GM19438 (cell line): Measurements from ENCODE around the gene ATP5ME.
A peak's percentile ranks its signal among the peaks of the same experiment; 100 is the strongest.

Source experiments
- ATAC-seq: cut with Tn5 transposase; IDR thresholded peaks from one replicate; pipeline ENCODE4 v1.9.1; 2021; ENCODE audit warnings: low read depth; ENCODE audit not compliant: unreplicated experiment

The ATP5ME gene

GRCh38 chr4:684623-685327 lies 10.7 kb upstream of the ATP5ME start:
- ATAC-seq: no peak

DNA sequence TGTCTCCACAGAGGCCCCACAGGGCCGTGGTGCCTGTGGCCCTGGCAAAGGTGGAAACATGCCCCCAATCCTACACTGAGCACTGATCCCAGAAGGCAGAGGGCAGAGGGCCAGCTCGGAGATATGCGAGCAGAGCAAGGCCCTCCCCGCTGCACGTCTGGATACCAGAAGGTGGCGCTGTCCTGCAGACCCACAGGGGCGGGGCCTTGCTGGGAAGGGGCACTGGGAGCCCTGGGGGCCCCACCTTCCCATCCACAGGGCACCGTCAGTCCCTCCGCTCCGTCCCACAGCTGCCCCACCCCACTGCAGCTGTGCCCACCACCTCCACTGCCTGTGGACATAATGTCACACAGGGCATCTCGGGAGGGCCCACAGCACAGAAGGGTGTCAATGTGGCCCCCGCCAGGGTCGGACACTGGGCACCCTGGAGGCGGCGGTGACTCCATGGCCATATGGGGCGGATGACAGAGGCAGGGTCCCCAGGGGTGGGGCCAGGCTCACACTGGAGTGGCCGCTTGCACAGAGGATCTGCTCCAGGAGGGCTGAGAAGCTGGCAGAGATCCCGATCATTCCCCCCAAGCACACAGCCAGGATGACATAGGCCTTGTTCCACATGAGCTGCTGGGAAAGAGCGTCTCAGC lies 10.0 kb upstream of the ATP5ME start:
- no peak for ATAC-seq

DNA sequence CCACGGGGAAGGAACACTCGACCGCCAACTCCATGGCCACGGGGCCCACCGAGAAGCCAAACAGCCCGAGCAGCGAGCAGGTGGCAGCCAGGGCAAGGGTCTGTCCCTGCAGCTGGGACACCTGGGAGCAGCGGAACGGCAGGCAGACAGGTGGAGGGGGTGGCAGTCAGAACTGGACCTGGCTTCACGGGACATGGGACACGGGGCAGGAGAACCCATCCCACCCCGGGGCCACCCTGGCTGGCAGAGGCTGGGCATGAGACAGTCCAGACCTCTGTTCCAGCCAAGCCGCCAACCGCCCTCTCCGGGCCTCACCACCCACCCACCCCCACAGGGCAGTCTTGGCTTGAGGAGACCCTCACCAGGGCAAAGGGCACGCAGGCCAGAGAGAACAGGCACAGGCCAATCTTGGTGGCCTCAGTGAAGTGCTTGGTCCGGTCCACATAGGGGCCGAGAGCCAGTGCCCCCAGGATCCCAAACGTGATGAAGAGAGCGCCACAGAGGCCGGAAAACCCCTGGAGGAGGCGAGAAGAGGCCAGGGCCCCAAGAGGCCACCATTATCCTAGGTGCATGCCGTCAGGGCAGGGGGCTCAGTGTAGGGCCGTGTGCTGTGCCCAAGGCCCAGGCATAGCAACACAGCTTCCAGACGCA lies 9.3 kb upstream of the ATP5ME start:
- ATAC-seq: no peak

GRCh38 chr4:682490-683172 lies 8.6 kb upstream of the ATP5ME start:
- ATAC-seq: no peak

- ATAC-seq: no peak
Observed at GRCh38 chr4:681736-682451, 7.8 kb upstream of the ATP5ME start.

- ATAC-seq: no peak
Observed at GRCh38 chr4:680928-681645, 7.0 kb upstream of the ATP5ME start.

GRCh38 chr4:680551-680927 lies 6.5 kb upstream of the ATP5ME start:
- ATAC-seq: no peak

GRCh38 chr4:680091-680490 lies 6.0 kb upstream of the ATP5ME start:
- ATAC-seq: no peak

GRCh38 chr4:679629-680028 lies 5.6 kb upstream of the ATP5ME start:
- no peak for ATAC-seq

- no peak for ATAC-seq
Observed at GRCh38 chr4:679104-679481, 5.0 kb upstream of the ATP5ME start.

DNA sequence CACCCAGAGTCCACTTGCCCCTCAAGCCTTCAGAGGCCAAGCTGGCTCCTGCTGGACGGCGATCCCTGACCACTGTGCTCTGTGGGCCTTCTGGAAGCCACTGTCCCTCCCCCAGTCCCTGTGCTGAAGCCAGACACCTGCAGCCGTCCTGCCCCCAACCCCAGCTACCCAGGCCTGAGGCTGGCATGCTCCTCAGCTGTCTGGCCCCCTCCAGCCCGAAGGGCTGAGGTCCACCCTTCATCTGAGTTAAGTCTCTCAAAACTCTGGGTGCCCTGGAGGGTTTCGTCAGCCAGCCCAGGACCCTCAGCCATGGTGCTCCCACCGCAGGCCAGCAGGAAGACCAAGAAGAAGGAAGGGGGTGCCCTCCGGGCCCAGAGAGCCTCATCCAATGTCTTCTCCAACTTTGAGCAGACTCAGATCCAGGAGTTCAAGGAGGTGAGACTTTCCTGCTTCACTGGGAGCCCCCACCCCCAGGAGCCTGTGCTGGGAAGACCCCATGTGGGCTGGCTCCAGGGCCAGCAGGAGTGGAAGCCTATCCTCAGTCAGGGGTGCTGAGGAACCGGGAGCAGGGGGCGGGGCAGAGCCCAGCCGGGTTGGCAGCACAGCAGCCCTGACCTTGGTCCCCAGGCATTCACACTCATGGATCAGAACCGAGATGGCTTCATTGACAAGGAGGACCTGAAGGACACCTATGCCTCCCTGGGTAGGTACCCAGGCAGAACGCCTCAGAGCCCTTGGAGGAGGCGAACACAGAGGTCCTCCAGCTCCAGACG lies 4.4 kb upstream of the ATP5ME start:
- ATAC-seq: no peak

GRCh38 chr4:677431-678293 lies 3.6 kb upstream of the ATP5ME start:
- no peak for ATAC-seq

GRCh38 chr4:676871-677235 lies 2.8 kb upstream of the ATP5ME start:
- ATAC-seq: no peak

DNA sequence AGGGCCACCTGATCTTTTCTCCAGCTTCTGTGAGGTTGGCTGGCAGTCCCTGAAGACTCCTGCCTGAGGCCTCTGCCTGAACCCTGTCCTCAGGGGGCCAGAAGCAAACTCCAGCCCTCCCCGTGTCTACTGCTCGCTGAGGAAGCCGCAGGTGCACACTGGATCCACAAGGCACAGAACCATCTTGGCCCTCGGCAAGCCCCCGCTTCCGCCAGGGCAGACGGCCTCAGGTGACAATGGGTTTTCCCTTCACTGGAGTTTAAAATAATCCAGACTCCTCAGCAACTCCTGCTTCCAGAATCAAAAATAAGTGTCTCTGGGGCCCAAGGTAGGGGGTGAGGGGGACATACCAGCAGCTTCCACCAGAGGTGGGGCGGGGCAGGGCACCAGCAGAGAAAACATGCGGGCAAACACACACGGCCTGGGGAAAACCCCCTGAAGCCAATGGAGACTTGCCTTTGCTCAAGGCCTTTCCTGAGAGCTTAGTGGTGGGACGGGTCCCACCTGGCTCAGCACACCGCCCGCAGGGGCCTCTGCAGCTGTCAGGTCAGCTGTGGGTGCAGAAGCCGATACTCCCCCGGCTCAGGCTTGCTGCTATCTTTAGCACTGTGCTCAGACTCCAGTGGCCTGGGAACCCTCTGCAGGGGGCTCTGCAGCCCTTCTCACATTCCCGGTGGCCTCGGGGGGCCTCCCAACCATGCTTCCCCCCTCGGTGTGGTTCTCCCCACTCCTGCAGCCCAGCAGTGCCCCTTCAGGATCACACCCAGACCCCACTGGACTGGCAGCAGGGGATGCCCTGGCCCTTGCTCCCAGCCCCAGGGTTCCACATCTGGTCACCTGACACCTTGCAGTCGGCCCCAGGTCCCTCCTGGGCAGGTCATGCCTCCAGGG lies 2.1 kb upstream of the ATP5ME start:
- peak; percentile 31 for ATAC-seq

- peak; percentile 0 for ATAC-seq
Observed at GRCh38 chr4:675036-675882, 1.2 kb upstream of the ATP5ME start.

GRCh38 chr4:673349-674091 lies 556 bp downstream of the ATP5ME start:
- ATAC-seq: no peak
